Glomerular visceral epithelial cell (primary cell): Measurements from ENCODE around the gene POU3F4.

ENCODE experiments used
- DNase-seq: peaks from one replicate; pipeline ENCODE4 v3.0.0-alpha.2; 2016; ENCODE audit errors: extremely low spot score

POU3F4 gene

DNA sequence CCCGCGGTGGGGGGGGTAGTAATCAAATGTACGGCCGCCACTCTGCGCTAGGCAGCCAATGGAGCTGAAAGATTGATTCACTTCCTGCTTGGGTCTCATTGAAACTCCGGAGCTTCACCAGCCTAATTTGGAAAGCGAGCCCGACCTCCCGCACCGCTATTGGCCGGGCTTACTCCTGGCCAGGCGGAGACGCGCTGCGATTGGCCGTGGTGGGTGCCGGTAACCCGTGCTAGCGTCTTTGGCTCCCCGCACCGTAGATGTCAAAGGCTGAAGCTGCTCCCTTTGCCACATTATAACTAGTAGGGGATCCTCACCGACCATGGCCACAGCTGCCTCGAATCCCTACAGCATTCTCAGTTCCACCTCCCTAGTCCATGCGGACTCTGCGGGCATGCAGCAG is at the start of gene POU3F4:
TSS of gene POU3F4 (plus strand) at position 285 of the 400 bp plus-strand sequence. CDS start at position 320, 35 bp downstream.
- peak; percentile 0 for DNase-seq

- no peak for DNase-seq
Observed at GRCh38 chrX:83469551-83469950, 38.5 kb upstream of the POU3F4 start.

DNA sequence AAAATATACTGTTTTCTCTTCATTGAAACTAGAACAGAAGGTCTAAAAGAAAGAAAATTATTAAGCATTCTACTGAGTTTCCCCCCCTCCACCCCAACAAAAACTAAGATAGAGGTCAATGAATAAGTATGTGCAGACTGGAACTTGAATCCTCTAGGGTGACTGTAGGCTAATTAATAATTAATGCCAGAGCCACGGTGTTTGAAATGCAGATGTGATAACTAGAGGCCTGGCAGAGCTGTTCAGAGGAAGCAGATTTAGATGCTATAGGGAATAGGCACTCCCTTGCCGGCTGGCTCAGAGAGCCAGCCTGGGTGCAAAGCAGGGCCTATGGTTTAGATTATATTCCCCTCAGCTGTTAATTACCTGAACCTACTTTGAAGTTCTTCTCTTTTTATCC is 12.2 kb upstream of the POU3F4 start:
- no peak for DNase-seq

DNA sequence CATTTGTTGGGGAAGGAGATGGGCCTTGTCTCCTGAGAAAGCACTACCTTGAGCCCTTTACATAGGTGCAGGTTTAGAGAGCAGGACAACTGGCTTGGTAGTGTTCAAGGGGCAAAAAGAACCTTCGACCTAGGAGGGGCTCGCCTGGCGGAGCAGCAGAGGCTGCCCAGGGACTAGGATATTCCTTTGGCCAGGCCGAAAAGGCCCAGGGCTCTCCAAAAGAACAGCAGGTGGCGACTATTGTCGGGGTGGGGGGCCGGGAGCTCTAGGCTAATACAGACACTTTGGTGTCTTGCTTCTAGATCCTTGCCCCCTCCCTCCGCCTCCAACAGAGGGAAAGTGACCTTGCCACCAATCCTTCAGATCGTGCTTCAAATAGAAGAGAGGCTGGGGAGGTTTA is 7.1 kb upstream of the POU3F4 start:
- DNase-seq: no peak

DNA sequence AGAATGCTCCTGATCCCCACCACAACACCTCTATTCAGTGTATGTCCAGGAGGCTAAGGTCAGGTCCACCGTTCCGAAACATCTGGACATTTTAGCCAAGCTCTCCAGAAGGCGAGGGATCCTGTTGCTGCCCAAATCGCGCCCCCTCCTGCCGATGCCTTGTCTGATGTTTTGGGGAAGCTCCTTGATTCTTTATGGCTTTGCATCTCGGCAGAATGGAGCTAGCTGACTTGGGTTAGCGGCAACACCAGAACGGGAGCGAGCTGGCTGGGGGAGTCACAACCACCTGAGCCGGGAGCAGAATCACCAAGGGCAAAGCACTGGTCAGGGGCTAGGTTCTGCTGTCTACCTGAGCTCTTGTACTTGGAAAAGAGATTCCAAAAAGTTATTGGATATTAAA is 6.6 kb upstream of the POU3F4 start:
- no peak for DNase-seq

GRCh38 chrX:83504721-83505479 is 3.2 kb upstream of the POU3F4 start:
- no peak for DNase-seq

- DNase-seq: no peak
Observed at GRCh38 chrX:83508526-83509253, 600 bp downstream of the POU3F4 start.

GRCh38 chrX:83509254-83509801 is 1.2 kb downstream of the POU3F4 start:
- no peak for DNase-seq

GRCh38 chrX:83510510-83511062 is 2.5 kb downstream of the POU3F4 start:
- DNase-seq: no peak

DNA sequence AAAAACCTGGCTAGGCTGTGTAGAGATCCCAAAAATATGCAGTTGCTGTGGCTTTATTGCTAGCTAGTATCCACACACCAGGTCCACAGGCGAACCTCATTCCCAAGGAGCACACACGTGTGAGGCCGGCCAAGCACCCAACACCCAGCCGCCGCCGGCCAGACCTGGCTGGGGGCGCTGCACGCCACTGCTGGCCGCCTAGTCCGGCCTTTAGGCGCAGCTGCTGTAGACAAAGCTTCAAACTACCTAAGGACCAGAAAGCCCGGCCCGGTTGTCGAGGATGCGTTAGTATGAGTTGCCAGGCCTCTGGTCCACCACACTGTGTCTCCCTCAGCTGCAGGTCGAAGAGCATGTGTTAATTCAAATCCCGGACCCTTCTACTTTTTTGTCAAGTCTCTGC is 3.1 kb downstream of the POU3F4 start:
- DNase-seq: no peak

DNA sequence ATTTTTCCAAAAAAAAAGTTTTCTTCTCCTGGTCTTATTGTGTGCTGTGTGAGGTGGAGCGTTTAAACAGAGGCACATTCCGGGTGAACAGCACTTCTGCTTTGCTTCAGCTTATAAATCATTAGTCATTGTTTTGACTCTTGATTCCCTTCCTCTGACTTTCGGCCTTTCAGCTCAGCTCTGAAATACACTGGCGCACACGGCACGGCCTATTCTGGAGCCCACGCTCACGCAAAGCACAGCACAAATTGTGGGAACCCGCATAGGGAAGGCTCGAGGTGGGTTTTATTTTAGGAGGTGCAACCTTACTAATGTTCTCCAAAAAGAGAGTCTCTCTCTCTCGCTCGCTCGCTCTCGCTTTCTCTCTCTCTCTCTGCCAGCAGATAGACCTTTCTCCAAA is 4.0 kb downstream of the POU3F4 start:
- DNase-seq: no peak

- DNase-seq: no peak
Observed at GRCh38 chrX:83516597-83516996, 8.5 kb downstream of the POU3F4 start.

- DNase-seq: no peak
Observed at GRCh38 chrX:83521905-83522304, 13.8 kb downstream of the POU3F4 start.

- DNase-seq: no peak
Observed at GRCh38 chrX:83529950-83530349, 21.9 kb downstream of the POU3F4 start.

DNA sequence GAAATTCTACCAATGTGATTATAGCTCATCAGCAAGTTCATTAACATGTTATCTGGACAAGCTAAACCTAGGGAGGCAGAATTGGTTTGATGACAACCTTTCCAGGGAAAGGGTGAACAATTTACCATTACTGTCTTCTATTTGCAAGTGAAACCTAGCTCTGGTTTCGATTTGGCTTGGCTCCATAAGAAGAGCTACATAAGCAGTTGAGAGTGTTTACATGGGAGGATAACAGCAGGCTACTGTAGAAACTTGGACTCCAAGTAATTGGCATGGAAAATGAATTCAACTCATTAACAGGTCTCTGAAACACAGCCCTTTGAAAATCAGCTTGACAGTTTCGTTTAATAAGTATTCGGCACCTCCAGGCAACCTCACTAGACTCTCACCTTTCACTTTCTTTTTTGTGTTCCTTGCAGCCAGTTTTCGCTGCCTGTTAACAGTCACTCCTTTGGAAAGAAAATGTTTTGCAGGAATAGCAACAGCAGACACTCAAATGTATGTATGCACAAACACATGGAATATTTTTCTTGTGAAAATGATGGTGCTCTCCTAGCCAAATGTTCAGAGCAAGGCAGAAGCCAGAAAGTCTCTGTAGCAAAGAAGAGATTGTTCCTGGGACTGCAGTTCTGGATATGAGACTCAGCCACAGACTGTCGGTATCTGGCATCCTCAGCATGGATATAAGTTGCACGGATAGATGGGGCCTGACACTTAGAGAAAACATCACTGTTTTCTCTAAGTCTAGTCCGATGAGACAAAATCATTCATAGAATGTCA is 27.5 kb downstream of the POU3F4 start:
- DNase-seq: no peak
